ENCODE results near the gene ERCC1.

Gene ERCC1

GRCh38 chr19:45364696-45365095, 59.0 kb downstream of the ERCC1 start:
- DNase-seq (ENCODE audit: low spot score) = no peak

- DNase-seq (ENCODE audit: low spot score) = no peak
Observed at GRCh38 chr19:45363861-45364459, 59.8 kb downstream of the ERCC1 start.

- no peak for DNase-seq (ENCODE audit: low spot score)
Observed at GRCh38 chr19:45362291-45362690, 61.4 kb downstream of the ERCC1 start.

- DNase-seq (ENCODE audit: low spot score) = no peak
Observed at GRCh38 chr19:45361608-45362007, 62.1 kb downstream of the ERCC1 start.

GRCh38 chr19:45358213-45358792, 65.4 kb downstream of the ERCC1 start:
- no peak for DNase-seq (ENCODE audit: low spot score)

GRCh38 chr19:45357445-45357783, 66.3 kb downstream of the ERCC1 start:
- DNase-seq (ENCODE audit: low spot score) = no peak

All from pons (tissue), 1 donor.